HG02759 (cell line): Measurements from ENCODE around the gene TOMM5.
"Not testable (repeated sequence)": the region's sequence is repeated elsewhere in the genome, so short reads cannot be mapped to it uniquely, and the experiment has no call there.

Experiments used
- ATAC-seq: cut with Tn5 transposase; IDR thresholded peaks from one replicate; pipeline ENCODE4 v1.9.1; 2021; ENCODE audit warnings: mild to moderate bottlenecking, moderate library complexity; ENCODE audit not compliant: unreplicated experiment

The TOMM5 gene

DNA sequence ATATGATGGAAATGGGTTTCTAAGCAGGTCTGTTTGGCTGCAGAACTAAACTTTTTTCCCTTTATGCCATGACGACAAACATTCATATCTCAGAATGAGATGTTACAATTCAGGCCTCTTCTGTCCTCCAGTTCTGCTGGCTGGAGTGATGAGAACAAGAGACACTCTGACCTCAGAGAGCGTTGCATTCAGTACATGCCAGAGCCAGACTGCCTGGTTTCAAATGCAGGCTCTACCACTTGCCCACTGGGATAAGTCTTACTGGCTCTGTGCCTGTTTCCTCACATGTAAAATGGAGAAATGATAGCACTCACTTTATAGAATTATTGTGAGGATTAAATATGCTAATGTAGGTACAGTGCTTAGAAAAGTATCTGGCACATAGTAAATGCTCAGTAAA, 24.8 kb upstream of the TOMM5 start:
- no peak for ATAC-seq

- ATAC-seq, result no peak
These were observed 19.6 kb upstream of the TOMM5 start for GRCh38 chr9:37611961-37612360.

- no peak for ATAC-seq
These were observed 18.6 kb upstream of the TOMM5 start for GRCh38 chr9:37611014-37611413.

GRCh38 chr9:37609735-37610397, 17.5 kb upstream of the TOMM5 start:
- no peak for ATAC-seq

DNA sequence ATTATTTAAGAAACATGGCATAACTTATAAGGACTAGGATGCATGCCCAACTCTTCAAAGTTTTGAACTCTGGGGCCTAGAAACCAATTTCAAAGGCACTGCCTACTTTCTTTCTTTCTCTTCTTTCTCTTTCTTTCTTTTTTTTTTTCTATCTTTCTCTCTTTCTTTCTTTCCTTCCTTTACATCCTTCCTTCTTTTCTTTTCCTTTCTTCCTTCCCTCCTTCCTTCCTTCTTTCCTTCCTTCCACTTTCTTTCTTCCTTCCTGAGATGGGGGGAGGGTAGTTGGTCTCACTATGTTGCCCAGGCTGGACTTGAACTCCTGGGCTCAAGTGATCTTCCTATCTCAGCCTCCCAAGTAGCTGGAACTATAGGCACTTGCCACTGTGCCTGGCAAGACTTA, 15.9 kb upstream of the TOMM5 start:
- ATAC-seq, result no peak

DNA sequence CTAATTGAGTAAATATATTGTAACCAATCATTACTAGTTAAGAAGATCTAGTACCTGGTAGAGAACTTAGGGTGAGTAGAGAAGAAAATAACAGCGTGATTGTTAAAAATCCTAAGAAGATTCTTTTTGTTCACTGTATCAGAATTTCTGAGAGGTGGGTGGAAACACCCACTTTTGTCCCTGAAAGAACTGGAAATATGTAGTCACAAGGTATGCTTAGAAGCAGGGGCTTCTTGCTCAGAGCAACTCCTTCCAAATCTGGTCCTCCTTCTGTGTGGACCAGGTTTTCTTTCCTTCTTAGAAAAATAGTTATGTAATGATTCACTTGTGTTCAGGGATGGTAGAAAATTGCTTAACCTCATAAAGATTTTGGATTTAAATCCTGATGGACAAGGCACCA, 11.9 kb upstream of the TOMM5 start:
- no peak for ATAC-seq

DNA sequence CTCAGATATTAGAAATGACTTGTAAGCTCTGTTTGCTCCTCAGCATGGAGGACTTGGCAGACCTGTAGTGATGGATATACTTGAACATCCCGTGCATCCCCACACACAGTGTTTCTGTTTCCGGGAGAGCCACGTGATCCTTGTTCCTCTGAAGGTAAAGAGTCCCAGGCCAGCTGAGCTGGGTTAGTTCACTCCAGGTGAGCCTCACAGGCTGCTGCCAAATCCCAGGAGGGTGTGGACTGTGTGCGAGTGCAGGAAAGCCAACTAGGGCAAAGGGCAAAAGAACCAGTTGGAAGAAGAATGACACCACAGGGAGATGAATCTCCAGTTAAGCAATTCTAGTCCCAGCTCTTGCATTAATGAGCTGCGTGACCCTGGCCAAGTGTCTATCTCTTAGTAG, 10.4 kb upstream of the TOMM5 start:
- ATAC-seq, result no peak

GRCh38 chr9:37602061-37602460, 9.7 kb upstream of the TOMM5 start:
- ATAC-seq, result not testable (repeated sequence)

- no peak for ATAC-seq
These were observed 4.1 kb upstream of the TOMM5 start for GRCh38 chr9:37596504-37596903.

GRCh38 chr9:37593883-37594448, 1.6 kb upstream of the TOMM5 start:
- ATAC-seq, result no peak

DNA sequence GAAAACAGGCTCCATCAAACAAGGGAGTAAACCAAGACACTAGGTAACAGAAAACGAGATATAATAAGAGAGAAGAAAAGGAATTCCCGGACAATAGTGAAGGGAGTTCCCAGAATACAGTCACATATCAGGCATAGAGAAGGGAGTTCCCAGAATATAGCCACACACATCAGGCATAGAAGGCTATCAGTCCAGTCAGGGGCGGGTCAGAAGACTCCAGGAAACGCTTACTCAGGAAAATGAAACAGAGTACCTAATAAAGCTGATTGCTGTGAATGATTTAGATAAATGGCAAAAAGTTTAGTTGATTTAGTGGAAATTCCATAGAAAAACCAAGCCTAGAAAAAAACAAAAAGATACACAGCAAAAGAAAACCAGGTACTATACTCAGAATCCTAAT, 4.9 kb downstream of the TOMM5 start:
- no peak for ATAC-seq

DNA sequence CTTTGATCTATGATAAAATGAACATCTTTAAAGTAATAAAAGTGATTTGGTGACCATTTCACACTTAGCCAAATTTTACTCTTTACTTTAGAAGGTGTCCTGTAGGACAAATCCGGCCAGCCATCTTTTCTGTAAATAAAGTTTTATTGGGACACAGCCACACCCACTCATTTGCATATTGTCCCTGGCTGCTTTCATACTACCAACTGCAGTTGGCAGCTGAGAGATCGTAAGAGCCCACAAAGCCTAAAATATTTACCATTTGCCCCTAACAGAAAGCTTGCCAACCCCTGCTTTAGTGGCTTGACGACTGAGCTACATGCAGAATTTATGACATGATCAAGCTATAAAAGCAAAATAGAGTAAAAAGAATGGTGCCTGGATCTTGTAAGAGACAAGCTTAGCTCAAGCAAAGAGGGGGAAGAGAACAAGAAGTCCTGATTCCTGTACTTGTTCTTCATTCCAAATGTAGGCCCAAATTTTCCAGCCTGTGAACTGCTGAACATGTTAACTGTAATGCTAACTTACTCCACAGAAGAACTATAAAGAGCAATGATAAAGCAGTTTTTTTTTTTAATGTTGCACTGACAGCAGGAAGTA, 8.8 kb downstream of the TOMM5 start:
- no peak for ATAC-seq

- ATAC-seq, result no peak
These were observed 9.7 kb downstream of the TOMM5 start for GRCh38 chr9:37582548-37583157.

- peak; percentile 86 for ATAC-seq
These were observed 16.3 kb downstream of the TOMM5 start, which contains the start of gene FBXO10 for GRCh38 chr9:37575921-37576721. TSS of gene FBXO10 (minus strand) at chr9:37576380. CDS start at chr9:37541768, 34,612 bp downstream.

DNA sequence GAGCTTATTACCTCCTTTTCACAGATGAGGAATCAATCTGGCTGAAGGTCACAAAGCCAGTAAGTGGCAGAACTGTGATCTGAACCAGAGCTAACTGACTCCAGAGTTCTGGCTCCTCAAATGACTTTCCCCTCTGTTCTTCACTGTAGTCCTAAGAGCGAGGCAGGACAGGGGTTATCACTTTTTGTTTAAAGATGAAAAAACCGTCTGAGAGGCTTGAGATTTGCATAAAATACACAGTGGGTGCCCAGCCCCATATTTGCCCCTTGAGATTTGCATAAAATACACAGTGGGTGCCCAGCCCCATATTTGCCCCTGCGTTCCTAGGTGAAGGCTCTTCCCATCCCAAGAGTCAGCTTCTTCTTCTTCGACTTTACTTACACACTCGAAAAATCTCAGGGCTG, 16.9 kb downstream of the TOMM5 start:
- ATAC-seq, result peak; percentile 46

DNA sequence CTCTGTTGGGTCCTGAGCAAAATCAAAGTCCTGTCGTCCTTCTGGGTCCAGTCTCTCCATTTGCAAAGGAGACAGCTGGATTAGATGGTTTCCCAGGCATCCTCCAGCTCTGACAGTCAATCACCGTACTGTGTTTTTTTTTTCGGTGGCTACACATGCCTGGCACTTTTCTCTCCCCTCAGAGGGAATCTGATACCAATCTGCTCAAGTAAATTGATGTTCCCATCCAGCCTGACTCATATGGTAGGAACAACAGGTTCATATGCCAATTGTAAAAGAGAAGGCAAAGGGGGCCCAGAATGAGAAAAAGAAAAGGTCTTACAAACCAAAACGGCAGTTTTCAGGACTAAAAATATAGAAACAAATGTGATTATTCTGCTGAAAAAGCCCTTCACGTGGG, 17.4 kb downstream of the TOMM5 start:
- no peak for ATAC-seq

DNA sequence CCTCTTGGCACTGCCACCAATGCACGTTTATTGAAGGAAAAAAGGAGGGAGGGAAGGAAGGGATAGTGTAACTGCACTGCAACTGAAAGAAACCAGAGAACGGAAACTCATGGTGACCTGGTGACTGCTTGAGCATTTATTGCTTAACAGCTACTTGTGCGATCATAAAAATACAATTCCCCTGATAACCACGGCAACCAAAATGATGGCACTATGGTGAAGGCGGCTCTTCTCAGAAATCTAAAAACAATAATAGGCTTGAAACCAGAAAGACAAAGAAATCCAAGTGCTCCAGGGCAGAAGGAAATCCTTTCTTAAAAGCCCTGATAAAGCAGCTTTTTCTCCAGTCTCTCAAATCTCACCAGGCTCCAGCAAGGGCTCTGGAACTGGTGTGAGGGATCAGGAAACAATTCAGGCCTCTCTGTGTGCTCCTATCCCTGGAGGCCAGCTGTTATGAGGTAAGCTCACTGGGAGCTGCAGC, 18.1 kb downstream of the TOMM5 start:
- no peak for ATAC-seq

GRCh38 chr9:37571282-37571681, 21.1 kb downstream of the TOMM5 start:
- ATAC-seq, result no peak

DNA sequence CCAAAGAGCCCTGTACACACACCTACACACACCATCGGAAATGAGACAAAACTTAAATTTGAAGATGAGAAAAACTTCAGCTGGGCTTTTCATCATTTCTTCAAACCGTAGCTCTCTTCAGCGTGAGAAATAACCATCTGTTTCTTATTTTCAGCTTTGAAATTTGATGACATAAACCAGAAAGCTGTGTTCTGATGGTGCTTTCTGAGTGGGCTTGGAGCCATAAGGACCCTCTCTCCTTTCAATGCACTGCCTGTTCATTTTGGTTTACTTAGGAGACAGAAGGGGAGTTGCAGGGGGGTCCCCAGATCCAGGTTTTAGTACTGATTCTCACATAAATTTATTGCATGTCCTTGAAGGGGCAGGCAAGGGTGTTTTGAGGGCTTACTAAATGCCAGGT, 25.7 kb downstream of the TOMM5 start:
- no peak for ATAC-seq

DNA sequence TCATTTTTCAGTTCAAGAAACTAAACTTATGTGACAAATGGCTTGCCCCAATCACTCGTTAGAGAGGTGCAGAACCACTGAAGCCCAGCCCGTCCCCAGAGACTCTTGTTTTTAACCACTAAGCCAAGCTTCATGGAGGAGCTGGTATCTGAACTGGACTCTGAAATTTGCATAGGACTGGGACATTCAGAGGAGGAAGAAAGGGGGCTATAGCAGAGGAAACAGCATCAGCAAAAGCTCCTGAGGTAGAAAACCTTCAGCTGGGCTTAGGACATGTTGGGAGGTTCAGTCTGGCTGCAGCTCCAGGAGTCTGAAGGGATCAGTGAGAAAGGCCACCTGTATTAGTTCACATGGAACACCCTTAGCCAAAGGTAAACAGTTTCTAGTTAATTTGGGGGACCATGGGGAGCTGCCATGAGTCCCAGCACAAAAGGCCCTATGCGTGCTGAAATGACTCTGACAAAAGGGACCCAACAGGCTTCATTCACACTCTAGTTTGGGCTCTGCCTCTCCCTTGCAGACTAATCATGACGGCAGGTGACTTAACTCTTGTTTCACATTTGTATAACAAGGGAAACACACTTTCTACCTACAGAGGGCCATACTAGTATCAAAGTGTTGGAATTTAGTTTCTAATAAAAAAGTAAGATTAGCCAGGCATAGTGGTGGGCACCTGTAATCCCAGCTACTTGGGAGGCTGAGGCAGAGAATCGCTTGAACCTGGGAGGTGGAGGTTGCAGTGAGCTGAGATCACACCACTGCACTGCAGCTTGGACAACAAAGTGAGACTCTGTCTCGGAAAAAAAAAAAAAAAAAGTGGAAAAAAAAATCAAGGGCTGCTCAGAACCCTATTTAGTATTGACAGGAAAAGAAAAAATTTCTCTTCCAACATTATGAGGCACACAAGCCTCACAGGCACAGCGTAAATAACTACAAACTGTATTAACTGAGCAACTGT, 26.5 kb downstream of the TOMM5 start:
- ATAC-seq, result peak; percentile 82
